ENCODE data around the gene ACSF3.

- TF ChIP-seq CTCF (IDR thresholded peaks at IDR 0.05) (no peak), POLR2A (IDR thresholded peaks at IDR 0.05) (no peak), POLR2AphosphoS5 (IDR thresholded peaks at IDR 0.05) (no peak)
Measured at GRCh38 chr16:89122322-89122851, 28.7 kb downstream of the ACSF3 start.

Measured in breast epithelium (tissue), 3 donors.